22Rv1 (cell line): ENCODE measurements around the gene LDLRAD4.

ENCODE experiments used
- ZFX ChIP-seq: fragments of 450-650 bp; IDR thresholded peaks from 2 replicates; pipeline ENCODE4 v1.6.1; 2017; ENCODE audit warnings: antibody characterized with exemption, borderline replicate concordance
- TF ChIP-seq, protein P1 (sequence below): fragments of 450-650 bp; IDR thresholded peaks from 2 replicates; pipeline ENCODE4 v1.5.1; 2017; ENCODE audit warnings: mild to moderate bottlenecking

DNA sequence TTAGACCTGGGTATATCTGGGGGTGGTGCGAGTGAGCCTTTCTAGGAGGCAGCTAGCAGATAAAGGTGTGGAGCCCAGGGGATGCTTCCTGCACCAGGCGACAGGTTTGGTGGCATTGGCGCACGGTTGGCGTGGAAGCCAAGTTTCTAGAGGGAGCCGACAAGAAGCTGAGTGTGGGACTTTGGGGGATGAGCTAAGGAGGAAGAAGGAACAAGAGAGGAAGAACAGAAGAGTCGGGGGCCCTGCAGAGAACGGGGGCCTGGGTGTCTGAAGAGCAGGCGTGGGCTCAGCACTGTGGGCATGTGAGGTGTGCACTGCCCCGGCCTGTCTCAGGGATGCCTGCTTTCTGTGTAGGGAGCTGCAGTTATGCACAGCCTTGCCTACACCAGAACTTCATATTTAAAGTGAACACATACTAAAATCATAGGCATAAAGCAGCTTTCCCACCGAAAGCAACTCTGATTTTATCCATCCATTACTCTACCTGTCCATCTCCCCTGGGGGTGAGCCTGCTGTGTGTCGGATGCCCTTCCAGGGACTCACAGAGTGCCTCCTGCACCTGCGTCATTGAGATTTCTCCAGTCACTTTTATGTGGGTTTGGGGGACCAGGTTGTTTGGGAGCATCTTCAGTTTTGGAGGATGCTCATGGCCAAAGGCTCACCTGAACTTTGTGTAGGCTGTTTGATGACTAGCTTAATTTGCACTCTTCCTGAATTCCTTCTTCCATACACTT is 149.7 kb downstream of the LDLRAD4 start:
- TF ChIP-seq, protein P1, sequence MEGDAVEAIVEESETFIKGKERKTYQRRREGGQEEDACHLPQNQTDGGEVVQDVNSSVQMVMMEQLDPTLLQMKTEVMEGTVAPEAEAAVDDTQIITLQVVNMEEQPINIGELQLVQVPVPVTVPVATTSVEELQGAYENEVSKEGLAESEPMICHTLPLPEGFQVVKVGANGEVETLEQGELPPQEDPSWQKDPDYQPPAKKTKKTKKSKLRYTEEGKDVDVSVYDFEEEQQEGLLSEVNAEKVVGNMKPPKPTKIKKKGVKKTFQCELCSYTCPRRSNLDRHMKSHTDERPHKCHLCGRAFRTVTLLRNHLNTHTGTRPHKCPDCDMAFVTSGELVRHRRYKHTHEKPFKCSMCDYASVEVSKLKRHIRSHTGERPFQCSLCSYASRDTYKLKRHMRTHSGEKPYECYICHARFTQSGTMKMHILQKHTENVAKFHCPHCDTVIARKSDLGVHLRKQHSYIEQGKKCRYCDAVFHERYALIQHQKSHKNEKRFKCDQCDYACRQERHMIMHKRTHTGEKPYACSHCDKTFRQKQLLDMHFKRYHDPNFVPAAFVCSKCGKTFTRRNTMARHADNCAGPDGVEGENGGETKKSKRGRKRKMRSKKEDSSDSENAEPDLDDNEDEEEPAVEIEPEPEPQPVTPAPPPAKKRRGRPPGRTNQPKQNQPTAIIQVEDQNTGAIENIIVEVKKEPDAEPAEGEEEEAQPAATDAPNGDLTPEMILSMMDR: no peak
- no peak for TF ChIP-seq ZFX
